Omental fat pad (tissue), 4 donors: Measurements from ENCODE around the gene APOM. TPM values are rescaled to one million over a fixed set of nuclear protein-coding genes. Genes with fewer than 3 reads are reported as not detected.

Experiments used
- ATAC-seq: fragments of 150-250 bp; one replicate; pipeline ENCODE4 v1.9.1; 2016; ENCODE audit warnings: mild to moderate bottlenecking, moderate library complexity; ENCODE audit not compliant: low FRiP score
- DNase-seq: peaks from one replicate; pipeline ENCODE4 v3.0.0-alpha.2; 2019; ENCODE audit warnings: low spot score
- total RNA-seq, 4 donors: library from RNA; depleted of rRNA; stranded (reverse); fragments of >200 nt; gene quantifications; one replicate each; pipeline ENCODE4 v1.1.0, GENCODE V29; 2016
- TF ChIP-seq, protein P1 (sequence below), 3 donors: fragments of 450-650 bp; IDR thresholded peaks; one replicate each; pipeline ENCODE4 v1.5.1; 2016 to 2017; ENCODE audit warnings: antibody characterized with exemption in 3 of 3, mild to moderate bottlenecking in 3 of 3, moderate library complexity in 2 of 3

APOM gene
- total RNA-seq, 4 donors from 2014 or later = 2.4 to 5.0 (median 3.6) TPM

DNA sequence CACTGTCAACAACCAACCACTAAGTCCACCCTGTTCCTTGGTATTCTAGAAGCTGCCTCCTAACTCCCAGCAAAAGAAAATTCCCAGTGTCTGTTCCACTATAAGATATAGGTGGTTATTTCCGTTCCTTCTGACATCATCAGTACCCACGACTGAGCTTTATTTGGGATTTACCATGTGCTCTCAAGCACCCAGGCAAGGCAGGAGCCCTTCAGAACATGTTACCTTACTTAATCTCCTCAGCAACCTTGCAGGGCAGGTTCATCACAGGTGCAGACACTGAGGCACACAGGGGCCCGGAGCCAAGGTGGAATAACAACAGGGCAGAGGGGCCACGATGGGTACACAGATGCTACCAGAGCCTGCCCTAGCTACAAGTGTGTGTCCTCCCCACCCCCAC, 36.7 kb downstream of the APOM start:
- TF ChIP-seq, protein P1, sequence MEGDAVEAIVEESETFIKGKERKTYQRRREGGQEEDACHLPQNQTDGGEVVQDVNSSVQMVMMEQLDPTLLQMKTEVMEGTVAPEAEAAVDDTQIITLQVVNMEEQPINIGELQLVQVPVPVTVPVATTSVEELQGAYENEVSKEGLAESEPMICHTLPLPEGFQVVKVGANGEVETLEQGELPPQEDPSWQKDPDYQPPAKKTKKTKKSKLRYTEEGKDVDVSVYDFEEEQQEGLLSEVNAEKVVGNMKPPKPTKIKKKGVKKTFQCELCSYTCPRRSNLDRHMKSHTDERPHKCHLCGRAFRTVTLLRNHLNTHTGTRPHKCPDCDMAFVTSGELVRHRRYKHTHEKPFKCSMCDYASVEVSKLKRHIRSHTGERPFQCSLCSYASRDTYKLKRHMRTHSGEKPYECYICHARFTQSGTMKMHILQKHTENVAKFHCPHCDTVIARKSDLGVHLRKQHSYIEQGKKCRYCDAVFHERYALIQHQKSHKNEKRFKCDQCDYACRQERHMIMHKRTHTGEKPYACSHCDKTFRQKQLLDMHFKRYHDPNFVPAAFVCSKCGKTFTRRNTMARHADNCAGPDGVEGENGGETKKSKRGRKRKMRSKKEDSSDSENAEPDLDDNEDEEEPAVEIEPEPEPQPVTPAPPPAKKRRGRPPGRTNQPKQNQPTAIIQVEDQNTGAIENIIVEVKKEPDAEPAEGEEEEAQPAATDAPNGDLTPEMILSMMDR (IDR thresholded peaks at IDR 0.05) = no peak
- no peak for ATAC-seq

DNA sequence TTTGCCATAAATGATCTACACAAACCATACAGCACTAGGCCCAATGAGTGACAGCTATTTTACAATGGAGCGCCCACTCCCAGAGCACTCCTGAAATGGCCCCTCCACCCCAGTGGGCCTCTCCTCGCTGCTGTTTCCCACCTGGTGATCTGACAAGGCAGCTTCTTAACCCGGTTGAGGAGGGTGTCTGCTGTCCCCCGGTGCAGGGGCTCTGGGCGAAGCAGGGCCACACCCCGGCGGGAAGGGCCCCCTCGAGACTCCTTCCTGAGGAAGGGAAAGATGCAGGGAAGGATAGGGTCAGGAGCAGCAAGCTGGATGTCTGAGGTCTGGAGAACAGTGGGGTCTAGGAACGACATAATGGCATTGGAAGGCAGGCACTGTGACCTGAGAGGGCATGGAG, 37.2 kb downstream of the APOM start:
- DNase-seq (no peak), ATAC-seq (no peak)
- TF ChIP-seq, protein P1 (IDR thresholded peaks at IDR 0.05) = no peak

More for the DNA sequence above, 36.7 kb downstream of the APOM start:
- DNase-seq = no peak

DNA sequence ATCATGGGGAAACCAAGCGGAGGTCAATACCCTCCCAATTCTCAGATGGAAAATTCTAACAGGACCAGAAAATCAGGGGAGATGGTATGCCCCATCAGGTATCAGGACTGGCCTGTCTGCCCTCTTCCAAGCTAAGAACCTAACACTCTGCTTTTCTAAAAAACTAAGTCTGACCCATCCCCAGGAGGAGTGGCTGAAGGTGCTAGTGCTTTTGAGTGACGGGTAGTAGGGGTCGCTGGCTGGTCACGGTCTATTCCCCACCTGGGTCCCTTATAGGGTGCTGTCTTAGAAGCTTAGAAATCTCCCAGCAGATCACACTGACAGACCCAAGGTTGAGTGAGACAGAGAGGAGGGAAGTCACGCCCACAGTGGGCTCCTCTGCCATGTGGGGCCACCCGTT, 37.8 kb downstream of the APOM start:
- ATAC-seq (no peak), DNase-seq (no peak)
- TF ChIP-seq, protein P1 (IDR thresholded peaks at IDR 0.05) = no peak

DNA sequence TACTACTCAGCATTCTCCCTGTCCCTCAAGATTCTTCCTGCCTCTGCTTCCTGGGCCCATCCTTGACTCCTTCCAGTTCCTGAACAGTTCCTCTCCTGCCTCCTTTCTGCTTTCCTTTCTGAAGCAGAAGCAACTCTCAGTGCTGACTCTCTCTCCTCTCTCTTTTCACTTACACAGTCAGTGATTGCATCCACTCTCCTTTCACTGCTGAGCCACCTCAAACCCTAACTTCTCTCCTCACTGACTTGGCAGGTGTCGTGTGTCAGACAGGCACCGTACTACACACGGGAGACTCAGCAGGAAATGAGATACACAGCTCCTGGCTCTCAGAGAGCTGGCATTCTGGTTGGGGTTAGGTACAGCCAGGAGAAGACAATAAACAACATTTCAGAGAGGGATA, 41.9 kb downstream of the APOM start:
- TF ChIP-seq, protein P1 (IDR thresholded peaks at IDR 0.05) = no peak
- ATAC-seq (no peak), DNase-seq (no peak)

DNA sequence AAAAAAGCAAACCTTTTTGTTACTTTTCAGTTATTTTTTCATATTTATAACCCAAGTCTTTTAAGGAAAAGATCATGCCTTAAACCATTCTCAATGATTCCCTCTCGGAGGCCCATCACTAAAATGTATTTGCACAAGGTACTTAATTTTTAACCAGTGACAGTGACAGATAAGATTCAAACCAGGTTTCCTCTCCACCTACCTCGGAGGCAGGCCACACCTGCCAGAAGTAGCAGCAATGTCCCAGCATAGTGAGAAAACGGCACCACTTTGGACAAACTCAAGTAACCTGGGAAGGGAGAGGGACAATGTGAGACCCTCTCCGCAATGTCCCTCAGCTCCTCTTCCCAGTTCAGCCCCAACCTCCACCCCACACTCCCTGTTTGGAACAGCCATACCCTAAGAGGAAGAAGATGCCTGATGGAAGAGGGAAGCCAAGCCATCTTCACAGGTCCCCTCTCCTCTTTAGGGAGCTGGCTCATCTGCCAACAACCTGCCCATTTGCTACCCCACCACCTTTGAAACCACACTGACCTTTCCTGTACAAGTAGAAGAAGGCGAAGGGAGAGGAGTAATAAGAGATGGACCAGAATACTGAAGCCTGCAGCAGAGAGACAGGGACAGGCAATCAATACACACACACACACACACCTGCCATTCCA, 45.2 kb downstream of the APOM start:
- TF ChIP-seq, protein P1 (IDR thresholded peaks at IDR 0.05) = no peak
- DNase-seq (no peak), ATAC-seq (no peak)

DNA sequence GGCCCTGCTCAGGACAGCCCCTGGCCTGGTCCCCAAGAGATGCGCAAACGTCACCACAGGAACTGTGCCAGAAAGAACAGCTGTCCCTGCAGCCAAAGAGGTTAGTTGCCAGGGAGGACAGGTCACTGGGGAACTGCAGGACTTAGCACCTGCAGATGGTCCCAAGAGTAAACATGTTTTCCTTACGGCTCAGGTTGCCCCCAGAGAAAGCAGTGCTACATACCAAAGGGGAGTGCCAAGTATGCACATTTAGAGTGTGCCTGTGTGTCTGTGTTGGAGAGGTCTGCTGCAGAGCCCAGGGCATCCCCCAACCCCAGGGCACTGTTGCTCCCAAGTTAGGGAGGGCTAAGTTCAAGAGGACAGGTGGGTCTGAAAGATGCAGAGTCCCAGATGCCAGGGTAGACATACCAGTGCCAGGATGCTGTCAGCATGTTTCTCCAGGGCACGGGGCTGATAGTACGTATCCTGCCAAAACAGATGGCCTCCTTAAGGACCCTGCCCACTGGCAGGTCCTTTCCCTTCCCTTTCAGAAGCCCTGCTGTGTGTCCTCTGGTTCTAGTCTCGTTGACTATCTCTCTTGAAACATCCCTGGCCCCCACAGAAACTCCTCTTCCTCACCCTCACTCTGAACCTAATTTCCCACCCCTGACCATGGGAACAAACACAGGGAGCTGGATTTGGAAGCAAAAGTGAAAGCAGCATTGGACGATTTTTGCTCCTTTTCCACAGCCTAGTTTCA, 46.1 kb downstream of the APOM start:
- ATAC-seq (no peak), DNase-seq (no peak)
- TF ChIP-seq, protein P1 (IDR thresholded peaks at IDR 0.05) = no peak

DNA sequence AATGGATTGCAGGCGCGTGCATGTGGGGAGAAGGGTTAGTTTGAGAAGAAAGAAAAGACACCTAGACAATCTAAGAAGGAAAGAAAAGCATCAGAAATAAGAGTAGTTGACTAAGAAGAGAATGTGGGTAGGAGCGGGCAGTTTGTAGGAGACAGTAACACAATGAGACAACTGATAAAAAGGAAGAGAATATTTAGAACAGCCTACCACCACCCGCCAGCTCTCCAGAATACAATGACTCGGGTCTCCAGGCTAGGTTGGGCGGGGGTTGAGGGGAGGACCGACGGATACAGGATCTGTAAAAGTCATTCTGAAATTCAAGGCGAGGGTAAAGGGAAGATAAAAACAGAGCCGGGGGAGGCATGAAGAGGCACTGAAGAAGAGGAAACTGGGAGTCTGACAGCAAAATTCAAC, 46.7 kb downstream of the APOM start:
- TF ChIP-seq, protein P1 (IDR thresholded peaks at IDR 0.05) = no peak
- ATAC-seq = no peak

More for the DNA sequence above, 46.7 kb downstream of the APOM start:
- DNase-seq = no peak
